ENCODE measurements around the gene UBQLN1. TPM values are rescaled to one million over a fixed set of nuclear protein-coding genes. Genes with fewer than 3 reads are reported as not detected.

The UBQLN1 gene
- total and polyA plus RNA-seq, 2 donors (not counting 1 experiment from before 2014, with no cell fraction given): 49.8 to 101 TPM

DNA sequence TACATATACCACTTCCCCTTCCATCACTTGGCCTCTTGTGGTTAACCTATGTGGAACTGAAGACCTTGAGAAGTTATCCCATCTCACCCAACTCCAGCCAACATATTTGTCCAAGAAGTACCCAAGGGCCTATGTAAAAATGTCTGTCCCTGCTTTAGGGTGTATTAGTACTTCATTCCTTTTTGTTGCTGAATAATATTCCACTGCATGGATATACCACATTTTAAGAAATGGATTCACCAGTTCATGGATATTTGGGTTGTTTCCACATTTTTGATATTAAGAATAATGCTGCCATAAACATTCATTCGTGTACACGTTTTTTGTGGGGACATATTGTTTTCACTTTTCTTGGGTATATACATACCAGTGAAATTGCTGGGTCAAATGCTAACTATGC is 56.2 kb downstream of the UBQLN1 start:
- H3K4me1 Mint-ChIP-seq: peaks cover 5% of the 10 kb centered on the region
- POLR2A ChIA-PET: interaction anchor here (0.7 kb wide), 1 partner anchor 31 kb away, joined by 3 read pairs; no protein-coding TSS in a partner anchor
- Histone ChIP-seq H3K4me2 (replicated peaks; ENCODE audit: low read depth, low read length, poor library complexity, severe bottlenecking) (no peak overlapping the region), H3K4me3 (ENCODE audit: control extremely low read depth in 1 of 5, extremely low read depth in 1 of 5, insufficient read depth in 1 of 5, low read depth in 2 of 5, low read length in 4 of 5) (no peak overlapping the region), H2AFZ (ENCODE audit: insufficient read depth, low read depth, low read length, poor library complexity, severe bottlenecking) (no peak overlapping the region), H3K27me3 (replicated peaks in 1 of 4; ENCODE audit: control extremely low read depth in 1 of 4, control insufficient read depth in 3 of 4, insufficient read depth in 4 of 4, low read length in 3 of 4) (no peaks in the 10 kb centered on the region), H3K79me2 (ENCODE audit: control insufficient read depth, insufficient read depth, low read length) (no peaks in the 10 kb centered on the region), H4K20me1 (ENCODE audit: control insufficient read depth, insufficient read depth, low read length, poor library complexity, severe bottlenecking) (no peaks in the 10 kb centered on the region), H3K36me3 (replicated peaks in 1 of 2; ENCODE audit: control extremely low read depth in 1 of 2, control insufficient read depth in 1 of 2, extremely low read depth in 1 of 2, insufficient read depth in 2 of 2, low read length in 1 of 2) (peaks cover 17 to 39% of the 10 kb centered on the region in 2 experiments), H3K9ac (ENCODE audit: low read length) (no peak overlapping the region), H3K27ac (ENCODE audit: low read length in 2 of 2) (no peak overlapping the region), H3K9me3 (ENCODE audit: control extremely low read depth in 1 of 3, control insufficient read depth in 2 of 3, insufficient read depth in 1 of 3, low read length in 2 of 3) (peaks cover 0 to 2% (median 0%) of the 10 kb centered on the region in 3 donors), H3K4me1 (ENCODE audit: control insufficient read depth in 2 of 2, insufficient read depth in 2 of 2, low read length in 2 of 2) (no peaks in the 10 kb centered on the region)
- CTCF ChIA-PET: interaction anchor here (0.7 to 2.6 kb wide), 2 partner anchors 31 to 56 kb away, joined by 3 to 11 read pairs; no protein-coding TSS in a partner anchor
- intact Hi-C loops (cut with micrococcal nuclease): loop anchor here (5.0 kb wide), 1 partner anchor 319 kb away; no protein-coding TSS in a partner anchor
- TF ChIP-seq CTCF (IDR thresholded peaks at IDR 0.05): no peak
- no peak for TF ChIP-seq EZH2 (IDR thresholded peaks at IDR 0.05; ENCODE audit: borderline replicate concordance, insufficient read depth, low read depth, low read length, poor library complexity, severe bottlenecking)
- no peak overlapping the region for H3K27ac Mint-ChIP-seq
- no peaks in the 10 kb centered on the region for H3K27me3 Mint-ChIP-seq
- H3K9me3 Mint-ChIP-seq (ENCODE audit: insufficient read depth): no peaks in the 10 kb centered on the region
- ATAC-seq (ENCODE audit: low read depth) (no peak), DNase-seq (no peak)
- no peak overlapping the region for H3K4me3 Mint-ChIP-seq
- WGBS (ENCODE audit: insufficient coverage): no CpG with 5 or more reads among the region's 2 CpGs

DNA sequence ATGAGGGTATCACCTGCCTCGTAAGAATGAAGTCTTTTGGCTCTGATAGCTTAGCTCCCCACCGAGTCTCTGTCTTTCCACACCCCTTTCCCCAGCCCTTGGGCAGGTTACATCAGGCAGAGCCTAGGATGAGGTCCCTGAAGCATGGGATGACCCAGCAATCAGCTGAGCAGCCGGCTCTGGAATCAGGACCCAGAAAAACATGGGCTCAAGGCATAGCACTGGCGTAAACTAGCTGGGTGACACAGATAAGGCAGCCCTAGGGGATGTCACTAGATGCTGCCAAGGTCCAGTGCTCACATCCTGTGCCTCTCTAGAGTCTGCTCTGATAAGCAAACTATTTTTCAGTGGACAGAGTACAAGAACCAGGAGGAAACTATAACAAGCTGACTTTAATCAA is 58.2 kb downstream of the UBQLN1 start:
- Mint-ChIP-seq H3K4me3 (no peak overlapping the region), H3K27me3 (no peaks in the 10 kb centered on the region), H3K27ac (no peak overlapping the region), H3K4me1 (peaks cover 5% of the 10 kb centered on the region), H3K9me3 (ENCODE audit: insufficient read depth) (no peaks in the 10 kb centered on the region)
- no peak overlapping the region for H3K4me2 ChIP-seq (replicated peaks; ENCODE audit: low read depth, low read length, poor library complexity, severe bottlenecking)
- peaks cover 12 to 27% of the 10 kb centered on the region in 2 experiments for H3K36me3 ChIP-seq (replicated peaks in 1 of 2; ENCODE audit: control extremely low read depth in 1 of 2, control insufficient read depth in 1 of 2, extremely low read depth in 1 of 2, insufficient read depth in 2 of 2, low read length in 1 of 2)
- DNase-seq: no peak
- ChIA-PET POLR2A (interaction anchor here (0.9 kb wide), 1 partner anchor 29 kb away, joined by 3 read pairs; no protein-coding TSS in a partner anchor), CTCF (interaction anchor here (0.8 to 7.2 kb wide), 14 partner anchors 10 to 315 kb away, joined by 3 to 78 read pairs (median 6); partner anchors contain the start of genes IDNK and UBQLN1)
- no peak for TF ChIP-seq CTCF (IDR thresholded peaks at IDR 0.05)
- intact Hi-C loops (cut with micrococcal nuclease): loop anchor here (1.0 to 2.0 kb wide), 3 partner anchors 28 to 66 kb away; no protein-coding TSS in a partner anchor
- no peaks in the 10 kb centered on the region for H3K27me3 ChIP-seq (replicated peaks in 1 of 4; ENCODE audit: control extremely low read depth in 1 of 4, control insufficient read depth in 3 of 4, insufficient read depth in 4 of 4, low read length in 3 of 4)
- H3K9me3 ChIP-seq (ENCODE audit: control extremely low read depth in 1 of 3, control insufficient read depth in 2 of 3, insufficient read depth in 1 of 3, low read length in 2 of 3): peaks cover 0 to 2% (median 0%) of the 10 kb centered on the region in 3 donors
- 89% methylated on average over 4 of the region's 4 CpGs for WGBS (ENCODE audit: insufficient coverage)
- no peaks in the 10 kb centered on the region for H3K4me1 ChIP-seq (ENCODE audit: control insufficient read depth in 2 of 2, insufficient read depth in 2 of 2, low read length in 2 of 2)
- no peak overlapping the region for H3K4me3 ChIP-seq (ENCODE audit: control extremely low read depth in 1 of 5, extremely low read depth in 1 of 5, insufficient read depth in 1 of 5, low read depth in 2 of 5, low read length in 4 of 5)
- no peak overlapping the region for H2AFZ ChIP-seq (ENCODE audit: insufficient read depth, low read depth, low read length, poor library complexity, severe bottlenecking)
- ATAC-seq (ENCODE audit: low read depth): no peak
- H3K9ac ChIP-seq (ENCODE audit: low read length): no peak overlapping the region
- no peaks in the 10 kb centered on the region for H3K79me2 ChIP-seq (ENCODE audit: control insufficient read depth, insufficient read depth, low read length)
- no peaks in the 10 kb centered on the region for H4K20me1 ChIP-seq (ENCODE audit: control insufficient read depth, insufficient read depth, low read length, poor library complexity, severe bottlenecking)
- no peak overlapping the region for H3K27ac ChIP-seq (ENCODE audit: low read length in 2 of 2)

All from B cell (primary cell).